ENCODE data around the gene CASZ1.

GRCh38 chr1:10765734-10766478, 30.5 kb downstream of the CASZ1 start:
- TF ChIP-seq CTCF (IDR thresholded peaks at IDR 0.05) (no peak), EP300 (IDR thresholded peaks at IDR 0.05) (no peak)
